Activated T-helper 1 cell treated with anti-CD3 and anti-CD28 coated beads, Interleukin-12 subunit alpha, Interleukin-12 subunit beta, Interleukin-2, Interleukin-4 antibody, amounts not matched to agents 30 ng/mL and 10 ng/mL and 1 ng/mL, durations not matched to agents 14 hours and 24 hours and 36 hours (primary cell): ENCODE measurements around the gene FOXN3. TPM values are rescaled to one million over a fixed set of nuclear protein-coding genes. Genes with fewer than 3 reads are reported as not detected.

Experiments used
- DNase-seq: peaks from one replicate; pipeline ENCODE4 v3.0.0; 2021; ENCODE audit warnings: low spot score
- H3K27ac Mint-ChIP-seq: one replicate; pipeline ENCODE4 v1.8.0; 2021; ENCODE audit warnings: mild to moderate bottlenecking, mixed read lengths
- H3K27me3 Mint-ChIP-seq: one replicate; pipeline ENCODE4 v1.8.0; 2022; ENCODE audit warnings: mild to moderate bottlenecking, moderate library complexity, mixed read lengths; ENCODE audit not compliant: insufficient read depth
- H3K36me3 Mint-ChIP-seq: one replicate; pipeline ENCODE4 v1.8.0; 2021; ENCODE audit warnings: low read depth, mixed read lengths
- H3K4me1 Mint-ChIP-seq: one replicate; pipeline ENCODE4 v1.8.0; 2021; ENCODE audit warnings: low read depth, mixed read lengths
- H3K4me3 Mint-ChIP-seq: one replicate; pipeline ENCODE4 v1.8.0; 2021; ENCODE audit warnings: mild to moderate bottlenecking, moderate library complexity, mixed read lengths
- H3K9me3 Mint-ChIP-seq: one replicate; pipeline ENCODE4 v1.8.0; 2021; ENCODE audit warnings: mixed read lengths
- intact Hi-C: fragments of 100-400 bp; cut with micrococcal nuclease; formaldehyde crosslinking; loops from one replicate; pipeline ENCODE4 v1.15.1; 2024
- total RNA-seq: library from RNA; stranded (reverse); gene quantifications from 2 replicates; pipeline ENCODE4 v1.2.3, GENCODE V29; 2022

The FOXN3 gene
- total RNA-seq, 1 donor from 2014 or later: 86.9 TPM

DNA sequence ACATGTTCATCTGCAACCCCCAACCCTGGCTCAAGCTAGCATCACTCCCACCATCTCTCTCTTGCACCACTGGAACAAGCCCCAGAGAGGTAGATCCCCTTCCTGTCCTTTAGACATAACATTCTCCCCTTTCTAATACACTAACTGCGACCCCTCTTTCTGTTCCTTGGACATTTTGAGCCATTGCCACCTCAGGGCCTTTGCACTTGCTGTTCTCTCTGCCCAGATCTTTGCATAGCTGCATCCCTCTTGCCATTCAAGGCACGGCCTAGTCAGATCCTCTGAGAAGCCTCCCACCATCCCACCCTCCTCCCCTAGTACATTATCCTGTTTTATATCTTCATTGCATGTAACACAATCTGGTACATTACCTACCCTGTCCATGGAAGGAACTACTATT is 16.5 kb downstream of the FOXN3 start:
- no peak overlapping the region for H3K4me3 Mint-ChIP-seq
- intact Hi-C loops: no loop called here
- peak overlapping the region; percentile 18 for H3K27ac Mint-ChIP-seq
- peaks cover 36% of the 10 kb centered on the region for H3K4me1 Mint-ChIP-seq
- H3K36me3 Mint-ChIP-seq: peaks cover 33% of the 10 kb centered on the region
- no peaks in the 10 kb centered on the region for H3K27me3 Mint-ChIP-seq
- no peak for DNase-seq
- no peaks in the 10 kb centered on the region for H3K9me3 Mint-ChIP-seq

DNA sequence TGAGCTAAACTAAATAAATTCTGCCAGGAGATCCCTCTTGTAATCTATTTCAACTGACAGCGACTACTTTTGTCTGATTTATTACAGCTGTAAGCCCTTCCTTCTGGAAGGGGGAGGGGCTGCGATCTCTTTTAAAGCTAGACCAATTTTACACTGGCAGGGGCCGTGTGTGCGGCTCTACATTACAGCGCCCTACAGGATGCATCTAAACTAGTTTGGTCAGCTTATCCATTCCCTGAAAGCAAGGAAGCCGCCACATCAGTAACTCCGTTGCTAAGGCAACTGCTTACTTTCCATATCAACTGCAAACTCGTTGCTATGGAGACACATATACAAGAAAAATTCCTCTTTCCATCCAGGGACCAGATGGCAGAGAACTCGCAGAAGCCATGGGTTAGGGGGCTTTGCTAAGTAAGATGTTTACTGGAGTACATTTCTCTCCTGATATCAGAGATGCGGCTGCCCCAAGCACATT is 17.4 kb downstream of the FOXN3 start:
- no peaks in the 10 kb centered on the region for H3K9me3 Mint-ChIP-seq
- no peak overlapping the region for H3K27ac Mint-ChIP-seq
- intact Hi-C loops: no loop called here
- peaks cover 43% of the 10 kb centered on the region for H3K4me1 Mint-ChIP-seq
- no peak for DNase-seq
- H3K4me3 Mint-ChIP-seq: no peak overlapping the region
- H3K36me3 Mint-ChIP-seq: peaks cover 29% of the 10 kb centered on the region
- H3K27me3 Mint-ChIP-seq: no peaks in the 10 kb centered on the region

DNA sequence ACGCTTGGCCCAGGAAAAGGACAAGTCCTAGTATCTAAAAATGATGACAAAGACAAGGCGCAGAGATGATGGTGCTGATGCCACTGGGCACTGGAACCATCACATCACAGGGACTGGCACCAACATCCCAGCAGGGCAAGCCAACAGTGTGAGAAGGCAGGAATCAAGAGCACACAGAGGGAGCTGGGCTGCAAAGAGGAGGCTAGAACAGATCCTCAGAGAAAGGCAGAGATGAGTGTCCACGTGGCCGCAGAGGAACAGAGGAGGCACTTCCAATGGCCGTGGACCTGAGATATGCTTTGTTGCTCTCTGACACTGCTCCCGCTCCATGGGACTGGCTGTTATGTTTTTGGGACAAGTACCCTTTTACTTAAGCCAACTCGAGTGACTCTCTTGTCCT is 17.9 kb downstream of the FOXN3 start:
- Mint-ChIP-seq H3K27ac (no peak overlapping the region), H3K4me1 (peaks cover 47% of the 10 kb centered on the region), H3K36me3 (peaks cover 29% of the 10 kb centered on the region), H3K27me3 (no peaks in the 10 kb centered on the region), H3K9me3 (no peaks in the 10 kb centered on the region), H3K4me3 (no peak overlapping the region)
- intact Hi-C loops: no loop called here
- no peak for DNase-seq

DNA sequence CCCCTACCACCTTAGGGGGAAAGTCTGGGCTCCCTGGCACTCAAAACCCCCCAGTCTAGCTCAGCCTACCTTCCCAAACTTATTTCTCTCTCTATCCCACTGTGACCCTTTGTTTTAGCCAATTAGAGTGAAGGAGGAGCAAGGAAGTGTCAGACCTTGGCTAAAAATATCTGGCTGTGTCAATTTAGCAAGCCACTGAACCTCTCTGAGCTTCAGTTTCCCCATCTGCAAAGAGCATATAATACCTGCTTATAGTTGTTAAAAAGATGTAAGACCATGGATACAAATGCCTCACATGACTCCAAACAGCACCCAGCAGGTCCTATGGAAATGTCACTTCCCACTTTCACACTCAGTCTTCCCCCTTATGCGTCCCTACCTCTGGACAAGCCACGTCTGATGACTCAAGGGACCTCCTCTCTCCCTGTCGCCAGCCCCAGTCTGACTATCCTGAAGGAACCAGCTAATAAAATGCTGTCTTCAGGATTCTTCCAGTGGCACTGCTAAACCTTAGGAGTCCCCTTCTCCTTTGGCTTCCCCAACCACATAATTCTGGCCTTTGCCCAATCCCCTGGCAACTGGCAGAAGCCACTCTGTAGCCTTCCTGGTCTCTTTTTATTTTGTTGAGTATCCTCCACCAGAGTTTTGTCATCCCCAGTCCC is 19.3 kb downstream of the FOXN3 start:
- intact Hi-C loops: no loop called here
- peaks cover 47% of the 10 kb centered on the region for H3K4me1 Mint-ChIP-seq
- H3K27me3 Mint-ChIP-seq: no peaks in the 10 kb centered on the region
- no peak for DNase-seq
- H3K9me3 Mint-ChIP-seq: no peaks in the 10 kb centered on the region
- H3K36me3 Mint-ChIP-seq: peaks cover 19% of the 10 kb centered on the region
- H3K27ac Mint-ChIP-seq: no peak overlapping the region
- no peak overlapping the region for H3K4me3 Mint-ChIP-seq

DNA sequence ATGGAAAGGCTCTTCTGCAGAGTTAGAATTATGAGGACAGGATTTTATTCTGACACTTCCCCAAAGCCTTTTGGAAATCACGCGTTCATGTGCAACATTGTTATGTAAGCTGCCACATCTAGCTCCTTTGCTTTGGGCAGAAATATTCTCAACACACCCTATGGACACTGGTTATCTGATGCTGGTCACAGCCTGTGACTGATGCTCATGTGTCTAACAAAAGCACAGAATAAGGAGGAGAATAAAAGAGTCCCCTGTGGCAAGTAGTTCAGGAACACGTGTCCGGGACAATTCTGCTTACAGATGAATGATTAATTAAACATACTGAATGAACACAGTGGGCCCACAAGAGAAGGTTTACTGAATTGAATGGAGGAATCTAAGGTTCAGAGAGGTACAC is 22.1 kb downstream of the FOXN3 start:
- Mint-ChIP-seq H3K36me3 (peaks cover 7% of the 10 kb centered on the region), H3K27me3 (no peaks in the 10 kb centered on the region), H3K4me1 (peaks cover 35% of the 10 kb centered on the region), H3K27ac (no peak overlapping the region), H3K9me3 (no peaks in the 10 kb centered on the region), H3K4me3 (no peak overlapping the region)
- intact Hi-C loops: no loop called here
- DNase-seq: no peak

DNA sequence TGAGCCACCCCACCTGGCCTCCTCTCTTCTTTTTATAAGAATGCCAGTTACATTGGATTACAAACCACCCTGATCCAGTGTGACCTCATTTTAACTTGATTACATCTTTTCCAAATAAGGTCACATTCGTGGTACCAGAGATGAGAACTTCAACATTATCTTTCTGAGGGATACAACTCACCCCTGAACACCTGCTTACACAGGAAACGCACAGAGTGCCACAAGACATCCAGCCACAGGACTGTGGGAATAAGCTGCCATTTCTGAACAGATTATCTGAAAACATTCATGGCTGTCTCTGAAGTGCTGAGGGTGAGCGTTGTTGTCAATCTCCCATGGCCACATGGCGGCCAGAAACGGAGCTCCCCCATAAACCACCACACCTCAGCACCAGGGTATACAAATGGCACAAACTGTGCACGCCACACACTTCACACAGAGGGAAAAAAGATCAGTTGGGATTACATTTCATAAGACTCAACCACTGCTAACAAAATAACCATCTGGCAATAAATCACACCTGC is 23.7 kb downstream of the FOXN3 start:
- Mint-ChIP-seq H3K27ac (no peak overlapping the region), H3K27me3 (no peaks in the 10 kb centered on the region), H3K36me3 (peaks cover 8% of the 10 kb centered on the region), H3K9me3 (no peaks in the 10 kb centered on the region), H3K4me1 (peaks cover 45% of the 10 kb centered on the region), H3K4me3 (no peak overlapping the region)
- intact Hi-C loops: no loop called here
- no peak for DNase-seq

DNA sequence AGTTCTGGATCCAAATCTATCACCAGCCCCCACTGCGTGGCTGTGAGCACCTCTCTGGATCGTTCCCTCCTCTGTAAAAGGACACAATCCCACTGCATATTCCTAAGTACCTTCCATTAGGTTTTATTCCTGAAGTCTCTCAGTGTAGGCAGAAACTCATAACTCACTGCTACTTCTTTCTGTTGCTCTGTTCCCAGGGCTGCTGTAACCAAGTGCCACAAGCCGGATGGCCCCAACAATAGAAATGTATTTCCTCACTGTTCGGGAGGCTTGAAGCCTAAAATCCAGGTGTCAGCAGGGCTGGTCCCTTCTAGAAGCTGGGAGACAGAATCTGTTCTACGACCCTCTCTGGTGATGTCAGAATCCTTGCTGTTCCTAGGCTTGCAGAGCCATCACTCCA is 24.9 kb downstream of the FOXN3 start:
- Mint-ChIP-seq H3K4me1 (peaks cover 38% of the 10 kb centered on the region), H3K36me3 (peaks cover 11% of the 10 kb centered on the region), H3K27me3 (no peaks in the 10 kb centered on the region)

DNA sequence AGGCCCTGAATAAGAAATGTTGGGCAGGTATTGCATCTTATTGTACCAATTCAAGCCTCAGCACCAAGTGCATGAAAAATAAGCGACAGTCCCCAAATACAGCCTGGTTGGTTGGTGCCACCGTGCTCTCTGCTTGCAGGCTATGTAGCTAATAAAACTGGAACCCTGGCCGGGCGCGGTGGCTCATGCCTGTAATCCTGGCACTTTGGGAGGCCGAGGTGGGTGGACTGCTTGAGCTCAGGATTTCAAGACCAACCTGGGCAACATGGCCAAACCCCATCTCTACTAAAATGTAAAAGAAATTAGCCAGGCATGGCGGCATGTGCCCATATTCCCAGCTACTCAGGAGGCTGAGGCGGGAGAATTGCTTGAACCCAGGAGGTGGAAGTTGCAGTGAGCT is 25.5 kb downstream of the FOXN3 start:
- Mint-ChIP-seq H3K27me3 (no peaks in the 10 kb centered on the region), H3K36me3 (peaks cover 11% of the 10 kb centered on the region), H3K4me1 (peaks cover 38% of the 10 kb centered on the region), H3K27ac (no peak overlapping the region), H3K4me3 (no peak overlapping the region), H3K9me3 (no peaks in the 10 kb centered on the region)
- intact Hi-C loops: no loop called here
- DNase-seq: no peak

More for the DNA sequence above, 24.9 kb downstream of the FOXN3 start:
- no peak for DNase-seq
- intact Hi-C loops: no loop called here
- Mint-ChIP-seq H3K27ac (no peak overlapping the region), H3K4me3 (no peak overlapping the region), H3K9me3 (no peaks in the 10 kb centered on the region)

DNA sequence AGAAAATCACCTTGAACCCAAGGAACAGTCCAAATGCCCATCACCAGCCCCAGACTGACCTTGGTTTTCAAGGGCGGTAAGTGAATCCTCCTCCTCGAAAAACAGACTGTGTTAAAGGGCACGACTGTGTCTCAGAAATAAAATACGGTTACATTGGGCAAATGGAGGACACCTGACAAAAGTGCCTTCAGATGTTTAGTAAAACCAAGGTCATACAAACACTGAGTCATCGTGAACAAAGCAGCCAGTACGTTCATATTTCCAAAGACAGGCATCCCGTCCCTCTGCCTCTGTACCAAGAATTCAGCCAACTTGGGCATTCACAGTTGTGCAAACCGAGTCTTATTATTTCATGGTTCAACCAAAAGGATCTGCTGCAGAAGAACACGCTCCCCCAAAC is 25.9 kb downstream of the FOXN3 start:
- no peaks in the 10 kb centered on the region for H3K27me3 Mint-ChIP-seq
- peaks cover 36% of the 10 kb centered on the region for H3K4me1 Mint-ChIP-seq
- no peak overlapping the region for H3K4me3 Mint-ChIP-seq
- no peak for DNase-seq
- intact Hi-C loops: no loop called here
- peaks cover 10% of the 10 kb centered on the region for H3K36me3 Mint-ChIP-seq
- H3K27ac Mint-ChIP-seq: no peak overlapping the region
- no peaks in the 10 kb centered on the region for H3K9me3 Mint-ChIP-seq

DNA sequence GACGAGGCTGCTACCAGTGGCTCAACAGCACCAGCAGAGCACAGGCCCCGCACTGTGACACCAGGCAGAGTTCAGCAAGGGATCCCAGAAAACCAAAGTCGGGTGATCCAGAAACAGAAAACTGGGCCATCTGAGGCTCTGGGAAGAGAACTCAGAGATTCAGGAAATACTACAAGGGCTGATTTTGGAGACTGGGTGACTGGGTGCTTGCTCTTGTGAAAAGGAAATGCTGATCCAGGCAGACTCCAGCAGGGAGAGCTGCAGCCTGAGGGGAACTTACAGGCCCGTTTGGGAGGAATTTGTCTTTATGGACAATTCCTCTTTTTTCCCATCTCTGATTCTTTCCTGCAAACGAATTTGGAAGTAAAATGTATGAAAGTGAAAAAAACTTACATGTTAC is 28.2 kb downstream of the FOXN3 start:
- no peak overlapping the region for H3K27ac Mint-ChIP-seq
- intact Hi-C loops: no loop called here
- no peaks in the 10 kb centered on the region for H3K27me3 Mint-ChIP-seq
- no peak for DNase-seq
- no peaks in the 10 kb centered on the region for H3K9me3 Mint-ChIP-seq
- peaks cover 11% of the 10 kb centered on the region for H3K36me3 Mint-ChIP-seq
- H3K4me1 Mint-ChIP-seq: peaks cover 19% of the 10 kb centered on the region
- no peak overlapping the region for H3K4me3 Mint-ChIP-seq

DNA sequence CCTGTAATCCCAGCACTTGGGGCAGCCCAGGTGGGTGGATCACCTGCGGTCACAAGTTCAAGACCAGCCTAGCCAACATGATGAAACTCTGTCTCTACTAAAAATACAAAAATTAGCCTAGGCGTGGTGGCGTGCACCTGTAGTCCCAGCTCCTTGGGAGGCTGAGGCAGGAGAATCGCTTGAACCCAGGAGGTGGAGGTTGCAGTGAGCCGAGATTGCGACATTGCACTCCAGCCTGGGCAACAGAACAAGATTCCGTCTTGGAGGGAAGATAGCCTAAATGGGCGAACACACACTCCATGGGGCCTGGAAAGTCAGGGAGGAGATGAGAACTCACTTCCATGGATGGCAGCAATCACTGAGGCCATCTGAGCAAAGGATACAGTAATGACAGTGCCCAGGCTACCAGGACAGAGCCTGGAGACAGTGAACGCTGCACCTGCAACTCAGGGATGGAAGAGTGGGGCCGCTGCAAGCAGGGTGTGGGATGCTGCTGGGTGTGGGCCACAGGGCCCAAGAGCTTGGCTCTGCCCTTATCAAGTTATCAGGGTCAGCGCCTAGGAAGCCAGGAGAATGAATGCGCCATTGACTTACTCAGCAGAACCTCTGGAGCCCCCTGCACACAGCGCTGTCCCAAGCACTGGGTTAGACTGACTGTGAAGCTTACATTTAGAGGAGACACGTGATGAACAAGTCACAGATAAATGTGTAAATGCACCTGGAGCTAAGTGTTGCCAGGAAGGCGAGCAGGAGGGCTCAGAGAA is 28.9 kb downstream of the FOXN3 start:
- Mint-ChIP-seq H3K27me3 (no peaks in the 10 kb centered on the region), H3K4me1 (peaks cover 11% of the 10 kb centered on the region), H3K9me3 (no peaks in the 10 kb centered on the region), H3K36me3 (peaks cover 12% of the 10 kb centered on the region), H3K4me3 (no peak overlapping the region), H3K27ac (no peak overlapping the region)
- intact Hi-C loops: no loop called here
- DNase-seq: no peak

DNA sequence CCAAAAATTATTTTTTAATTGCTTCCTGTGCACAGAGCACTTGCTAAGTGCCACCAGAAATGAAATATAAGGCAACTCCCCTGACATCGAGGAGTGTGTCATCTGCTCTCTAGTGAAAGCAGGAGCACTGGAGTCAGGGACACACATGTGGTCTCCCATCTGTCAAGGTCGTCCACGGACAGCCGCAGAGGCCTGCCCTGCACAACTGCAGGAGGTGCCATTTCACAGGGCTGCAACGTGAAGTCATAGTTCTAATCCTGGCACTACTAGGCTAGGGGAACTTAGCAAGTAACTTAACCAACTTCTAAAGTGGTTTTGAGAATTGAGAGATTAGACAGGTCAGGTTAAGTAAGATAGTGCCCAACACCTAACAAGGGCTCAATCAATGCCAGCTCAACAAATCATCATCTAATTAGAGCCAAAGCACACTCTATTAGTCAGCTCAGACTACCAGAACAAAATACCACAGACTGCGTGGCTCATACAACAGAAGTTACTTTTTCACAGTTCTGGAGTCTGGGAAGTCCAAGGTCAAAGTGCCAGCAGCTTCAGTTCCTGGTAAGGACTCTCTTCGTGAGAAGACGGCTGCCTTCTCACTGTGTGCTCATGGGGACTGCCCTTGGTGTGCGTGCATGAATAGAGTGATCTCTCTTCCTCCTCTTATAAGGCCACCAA is 30.7 kb downstream of the FOXN3 start:
- Mint-ChIP-seq H3K9me3 (peaks cover 9% of the 10 kb centered on the region), H3K36me3 (peaks cover 23% of the 10 kb centered on the region), H3K27ac (no peak overlapping the region), H3K4me3 (no peak overlapping the region), H3K27me3 (no peaks in the 10 kb centered on the region), H3K4me1 (peaks cover 18% of the 10 kb centered on the region)
- no peak for DNase-seq
- intact Hi-C loops: no loop called here

DNA sequence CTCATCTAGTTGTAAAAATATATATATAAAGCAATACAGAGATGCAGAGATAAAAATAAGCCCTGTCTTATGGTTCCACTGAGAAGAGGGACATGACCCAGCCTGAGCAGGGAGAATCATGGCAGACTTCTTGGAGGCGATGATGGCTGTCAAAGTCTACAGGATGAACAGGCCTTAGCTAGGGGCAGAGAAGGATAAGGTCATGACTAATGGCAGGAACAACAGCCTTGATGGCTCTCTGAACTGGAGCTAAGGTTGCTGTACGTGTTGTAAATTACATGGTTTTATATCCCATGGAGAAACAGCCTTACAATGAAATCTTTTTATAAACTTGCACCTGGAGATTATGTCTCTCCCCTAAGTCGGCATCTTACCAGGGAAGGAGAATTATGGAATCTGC is 32.4 kb downstream of the FOXN3 start:
- H3K4me1 Mint-ChIP-seq: peaks cover 18% of the 10 kb centered on the region
- no peaks in the 10 kb centered on the region for H3K27me3 Mint-ChIP-seq
- no peak overlapping the region for H3K4me3 Mint-ChIP-seq
- no peak for DNase-seq
- no peak overlapping the region for H3K27ac Mint-ChIP-seq
- peaks cover 28% of the 10 kb centered on the region for H3K36me3 Mint-ChIP-seq
- H3K9me3 Mint-ChIP-seq: peaks cover 16% of the 10 kb centered on the region
- intact Hi-C loops: no loop called here
